Caco-2 (cell line): ENCODE measurements around the gene AGTRAP. TPM values are rescaled to one million over a fixed set of nuclear protein-coding genes. Genes with fewer than 3 reads are reported as not detected.

Experiments used
- BruUV-seq: library from RNA; stranded (reverse); fragments of 400-500 nt; replicated peaks from 2 replicates; lab custom pipeline; 2021; lab: Mats Ljungman, UMichigan
- CTCF ChIA-PET: fragments of 300-600 bp; sonication (Branson Sonifier 250); formaldehyde crosslinking; loops from one replicate; lab custom pipeline; 2022; ENCODE audit warnings: antibody characterized with exemption; lab: Charles Lee
- POLR2A ChIA-PET: fragments of 300-600 bp; sonication (Branson Sonifier 250); formaldehyde crosslinking; loops from one replicate; lab custom pipeline; 2022; ENCODE audit warnings: antibody characterized with exemption; lab: Charles Lee
- DNase-seq, 2 experiments: peaks; one replicate each; pipeline versions ENCODE4 v3.0.0 to v3.0.0-alpha.2; 2020 to 2022
- H3K27me3 ChIP-seq: replicated peaks from 2 replicates; pipeline ENCODE4 v1.6.0; 2011; ENCODE audit warnings: low read length; ENCODE audit not compliant: control insufficient read depth, insufficient read depth
- H3K36me3 ChIP-seq: 2 replicates; pipeline ENCODE4 v1.5.1; 2011; ENCODE audit warnings: low read length; ENCODE audit not compliant: control insufficient read depth, insufficient read depth
- H3K4me1 ChIP-seq: fragments of 250-450 bp; sonication (Bioruptor Pico); 2 replicates; pipeline ENCODE4 v1.5.1; 2020; ENCODE audit warnings: mild to moderate bottlenecking
- H3K4me3 ChIP-seq: 2 replicates; pipeline ENCODE4 v1.5.1; 2011; ENCODE audit warnings: low read depth, mild to moderate bottlenecking, control low read depth, low read length
- H3K9me3 ChIP-seq: fragments of 250-450 bp; sonication (Bioruptor Pico); 2 replicates; pipeline ENCODE4 v1.5.1; 2020; ENCODE audit warnings: mild to moderate bottlenecking, moderate library complexity
- H3K27ac Mint-ChIP-seq: one replicate; pipeline ENCODE4 v1.8.0; 2022; ENCODE audit warnings: mixed read lengths; ENCODE audit not compliant: unreplicated experiment
- H3K27me3 Mint-ChIP-seq: one replicate; pipeline ENCODE4 v1.8.0; 2022; ENCODE audit warnings: mixed read lengths; ENCODE audit not compliant: insufficient read depth, unreplicated experiment
- H3K36me3 Mint-ChIP-seq: one replicate; pipeline ENCODE4 v1.8.0; 2022; ENCODE audit warnings: mild to moderate bottlenecking, mixed read lengths; ENCODE audit not compliant: insufficient read depth, unreplicated experiment
- H3K4me1 Mint-ChIP-seq: one replicate; pipeline ENCODE4 v1.8.0; 2022; ENCODE audit warnings: low read depth, mixed read lengths; ENCODE audit not compliant: unreplicated experiment
- H3K4me3 Mint-ChIP-seq: one replicate; pipeline ENCODE4 v1.8.0; 2022; ENCODE audit warnings: mild to moderate bottlenecking, moderate library complexity, mixed read lengths; ENCODE audit not compliant: unreplicated experiment
- H3K9me3 Mint-ChIP-seq: one replicate; pipeline ENCODE4 v1.8.0; 2022; ENCODE audit warnings: mixed read lengths; ENCODE audit not compliant: unreplicated experiment
- intact Hi-C: fragments of 100-400 bp; cut with micrococcal nuclease; formaldehyde crosslinking; loops from one replicate; pipeline ENCODE4 v1.10.0; 2022; ENCODE audit not compliant: unreplicated experiment
- total RNA-seq: library from RNA; stranded (reverse); gene quantifications from 2 replicates; pipeline ENCODE4 v1.2.3, GENCODE V29; 2022
- TF ChIP-seq, protein P1 (sequence below), 2 experiments: fragments of 200-600 bp in 1 of 2; IDR thresholded peaks; 1 replicate in 1 of 2; 2 replicates in 1 of 2; pipeline versions ENCODE4 v1.5.1 to v1.8.0; 2011 to 2022; ENCODE audit warnings: antibody characterized with exemption in 1 of 2, control low read depth in 1 of 2, inconsistent platforms in 1 of 2, low read depth in 1 of 2, low read length in 1 of 2, mild to moderate bottlenecking in 1 of 2, moderate library complexity in 1 of 2; ENCODE audit not compliant: insufficient read depth in 1 of 2, severe bottlenecking in 1 of 2, unreplicated experiment in 1 of 2

The AGTRAP gene
- total RNA-seq, 1 experiment from 2014 or later: 44.4 TPM

DNA sequence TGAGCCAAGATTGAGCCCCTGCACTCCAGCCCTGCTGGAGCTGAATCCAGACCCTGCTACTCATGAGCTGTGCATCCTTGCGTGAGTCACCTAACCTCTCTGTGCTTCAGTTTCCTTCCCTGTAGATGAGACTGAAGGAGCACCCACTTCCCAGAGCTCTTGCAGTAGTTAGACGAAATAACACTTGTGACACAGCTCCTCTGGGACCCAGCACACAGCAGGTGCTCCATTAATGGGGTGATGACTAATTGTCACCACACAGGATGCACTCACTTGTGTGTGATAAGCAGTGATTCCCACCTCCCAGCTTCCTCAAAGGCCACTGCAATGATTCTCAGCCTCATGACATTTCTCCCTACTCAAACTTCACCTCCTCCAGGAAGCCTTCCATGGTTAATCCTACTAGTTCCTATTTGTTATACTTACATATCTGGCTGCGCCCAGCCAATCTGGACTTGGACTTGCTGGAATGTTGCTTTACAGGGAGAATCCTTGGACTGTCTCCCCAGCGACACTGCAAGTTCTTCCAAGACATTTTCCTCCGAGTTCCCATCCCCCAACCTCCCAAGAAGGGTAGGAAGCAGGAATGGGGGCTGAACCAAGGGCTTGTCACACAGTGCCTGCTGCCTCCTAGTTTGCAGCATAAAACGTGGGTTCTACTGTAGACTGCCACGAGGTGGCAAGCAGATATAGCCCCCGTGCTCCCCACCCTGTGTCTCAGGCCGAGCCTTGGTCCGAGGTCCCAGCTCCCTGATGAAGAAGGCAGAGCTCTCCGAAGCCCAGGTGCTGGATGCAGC, 27.2 kb upstream of the AGTRAP start:
- no peaks in the 10 kb centered on the region for H3K36me3 Mint-ChIP-seq
- ChIA-PET POLR2A (no interaction called here), CTCF (interaction anchor here (1.8 kb wide), 1 partner anchor 10 kb away, joined by 9 read pairs; no protein-coding TSS in a partner anchor)
- TF ChIP-seq, protein P1, sequence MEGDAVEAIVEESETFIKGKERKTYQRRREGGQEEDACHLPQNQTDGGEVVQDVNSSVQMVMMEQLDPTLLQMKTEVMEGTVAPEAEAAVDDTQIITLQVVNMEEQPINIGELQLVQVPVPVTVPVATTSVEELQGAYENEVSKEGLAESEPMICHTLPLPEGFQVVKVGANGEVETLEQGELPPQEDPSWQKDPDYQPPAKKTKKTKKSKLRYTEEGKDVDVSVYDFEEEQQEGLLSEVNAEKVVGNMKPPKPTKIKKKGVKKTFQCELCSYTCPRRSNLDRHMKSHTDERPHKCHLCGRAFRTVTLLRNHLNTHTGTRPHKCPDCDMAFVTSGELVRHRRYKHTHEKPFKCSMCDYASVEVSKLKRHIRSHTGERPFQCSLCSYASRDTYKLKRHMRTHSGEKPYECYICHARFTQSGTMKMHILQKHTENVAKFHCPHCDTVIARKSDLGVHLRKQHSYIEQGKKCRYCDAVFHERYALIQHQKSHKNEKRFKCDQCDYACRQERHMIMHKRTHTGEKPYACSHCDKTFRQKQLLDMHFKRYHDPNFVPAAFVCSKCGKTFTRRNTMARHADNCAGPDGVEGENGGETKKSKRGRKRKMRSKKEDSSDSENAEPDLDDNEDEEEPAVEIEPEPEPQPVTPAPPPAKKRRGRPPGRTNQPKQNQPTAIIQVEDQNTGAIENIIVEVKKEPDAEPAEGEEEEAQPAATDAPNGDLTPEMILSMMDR (IDR thresholded peaks at IDR 0.05; ENCODE audit: insufficient read depth in 1 of 2, low read depth in 1 of 2, low read length in 1 of 2, severe bottlenecking in 1 of 2, unreplicated experiment in 1 of 2): no peak
- Histone ChIP-seq H3K27me3 (no peaks in the 10 kb centered on the region; the same call in 1 of the 2 replicates), H3K4me3 (no peak overlapping the region), H3K9me3 (no peaks in the 10 kb centered on the region), H3K36me3 (no peaks in the 10 kb centered on the region), H3K4me1 (no peaks in the 10 kb centered on the region)
- H3K27ac Mint-ChIP-seq: no peak overlapping the region
- no peaks in the 10 kb centered on the region for H3K27me3 Mint-ChIP-seq
- intact Hi-C loops: no loop called here
- peaks cover 4% of the 10 kb centered on the region for H3K4me1 Mint-ChIP-seq
- H3K4me3 Mint-ChIP-seq: no peak overlapping the region
- DNase-seq: no peak
- H3K9me3 Mint-ChIP-seq: no peaks in the 10 kb centered on the region
- no TSS peak for BruUV-seq

DNA sequence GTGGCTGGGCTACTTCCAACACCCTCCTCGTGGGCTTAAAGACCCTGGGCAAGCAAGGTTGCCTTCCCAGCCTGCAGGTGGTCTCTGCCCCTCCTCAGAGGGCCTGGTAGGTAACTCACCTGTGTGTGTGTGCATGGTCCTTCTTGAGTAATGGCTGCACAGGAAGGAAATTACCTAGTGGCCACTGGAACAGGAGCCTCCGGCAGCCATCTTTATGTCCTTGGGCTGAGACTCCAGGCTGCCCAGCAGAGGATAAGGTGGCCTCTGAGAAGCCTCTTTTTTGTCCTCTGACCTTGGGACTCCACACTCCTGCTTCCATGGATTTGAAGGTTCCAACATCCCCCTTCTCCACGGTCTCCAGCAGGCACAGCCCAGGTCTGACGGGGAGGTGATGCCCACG, 24.4 kb upstream of the AGTRAP start:
- H3K36me3 Mint-ChIP-seq: no peaks in the 10 kb centered on the region
- no peak for DNase-seq
- no peaks in the 10 kb centered on the region for H3K4me1 ChIP-seq
- TF ChIP-seq, protein P1 (IDR thresholded peaks at IDR 0.05; ENCODE audit: insufficient read depth in 1 of 2, low read depth in 1 of 2, low read length in 1 of 2, severe bottlenecking in 1 of 2, unreplicated experiment in 1 of 2): no peak
- ChIA-PET CTCF (interaction anchor here (0.7 to 1.1 kb wide), 3 partner anchors 8 to 58 kb away, joined by 3 to 13 read pairs (median 4); partner anchors contain the start of gene FBXO6), POLR2A (no interaction called here)
- no peak overlapping the region for H3K4me3 ChIP-seq
- no peaks in the 10 kb centered on the region for H3K36me3 ChIP-seq
- H3K27me3 Mint-ChIP-seq: no peaks in the 10 kb centered on the region
- H3K4me3 Mint-ChIP-seq: no peak overlapping the region
- H3K9me3 ChIP-seq: no peaks in the 10 kb centered on the region
- no TSS peak for BruUV-seq
- H3K4me1 Mint-ChIP-seq: peaks cover 4% of the 10 kb centered on the region
- H3K27me3 ChIP-seq: no peaks in the 10 kb centered on the region
- intact Hi-C loops: no loop called here
- H3K9me3 Mint-ChIP-seq: no peaks in the 10 kb centered on the region
- H3K27ac Mint-ChIP-seq: no peak overlapping the region

DNA sequence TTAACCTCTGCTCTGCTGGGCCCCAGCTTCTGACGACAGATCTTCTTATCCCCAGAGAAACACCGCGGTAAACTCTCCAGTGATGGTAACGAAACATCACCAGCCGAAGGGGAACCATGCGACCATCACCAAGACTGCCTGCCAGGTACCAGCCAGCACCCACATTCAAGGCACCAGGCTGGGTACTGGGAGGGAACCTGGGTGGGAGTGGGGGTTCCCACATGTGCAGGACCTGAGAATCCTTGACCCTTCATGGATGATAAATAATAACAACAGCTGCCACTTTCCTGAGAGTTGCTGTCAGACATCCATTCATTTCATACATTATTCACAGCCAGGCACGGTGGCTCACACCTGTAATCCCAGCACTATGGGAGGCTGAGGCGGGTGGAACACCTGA, 23.7 kb upstream of the AGTRAP start:
- TF ChIP-seq, protein P1 (IDR thresholded peaks at IDR 0.05; ENCODE audit: insufficient read depth in 1 of 2, low read depth in 1 of 2, low read length in 1 of 2, severe bottlenecking in 1 of 2, unreplicated experiment in 1 of 2): no peak
- Histone ChIP-seq H3K4me1 (no peaks in the 10 kb centered on the region), H3K36me3 (no peaks in the 10 kb centered on the region), H3K4me3 (no peak overlapping the region), H3K27me3 (no peaks in the 10 kb centered on the region), H3K9me3 (no peaks in the 10 kb centered on the region)
- Mint-ChIP-seq H3K4me3 (no peak overlapping the region), H3K27me3 (no peaks in the 10 kb centered on the region), H3K27ac (no peak overlapping the region), H3K9me3 (no peaks in the 10 kb centered on the region), H3K4me1 (peaks cover 4% of the 10 kb centered on the region), H3K36me3 (no peaks in the 10 kb centered on the region)
- BruUV-seq: no TSS peak
- intact Hi-C loops: no loop called here
- CTCF ChIA-PET: no interaction called here
- POLR2A ChIA-PET: interaction anchor here (0.7 kb wide), 1 partner anchor 228 kb away, joined by 3 read pairs; no protein-coding TSS in a partner anchor
- no peak for DNase-seq
